NCI-H2227 treated with DMSO at 0.1 percent for 48 hours (cell line): ENCODE measurements around the gene IFNGR2.
"Not testable (repeated sequence)": the region's sequence is repeated elsewhere in the genome, so short reads cannot be mapped to it uniquely, and the experiment has no call there.

Experiments
- DNase-seq: peaks from one replicate; lab custom pipeline; 2025; lab: John Stamatoyannopoulos, UW

Gene IFNGR2

DNA sequence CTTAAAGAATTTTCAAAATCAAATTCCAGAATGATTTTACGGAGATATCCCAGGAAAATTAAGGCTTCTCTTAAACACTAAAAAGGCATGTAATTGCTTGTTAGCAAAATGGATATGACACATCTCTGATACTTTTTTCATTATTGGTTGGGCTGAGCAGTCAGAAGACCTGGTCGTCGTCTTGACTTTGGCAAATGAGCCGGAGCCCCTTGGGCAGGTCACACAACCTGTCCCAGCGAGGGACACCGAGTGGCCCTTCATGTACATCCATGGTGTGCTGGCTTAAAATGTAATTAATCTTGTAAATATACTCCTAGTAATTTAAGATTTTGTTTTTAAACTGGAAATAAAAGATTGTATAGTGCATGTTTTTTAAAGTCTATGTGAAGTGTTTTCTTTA lies 33.9 kb downstream of the IFNGR2 start:
- DNase-seq: no peak

DNA sequence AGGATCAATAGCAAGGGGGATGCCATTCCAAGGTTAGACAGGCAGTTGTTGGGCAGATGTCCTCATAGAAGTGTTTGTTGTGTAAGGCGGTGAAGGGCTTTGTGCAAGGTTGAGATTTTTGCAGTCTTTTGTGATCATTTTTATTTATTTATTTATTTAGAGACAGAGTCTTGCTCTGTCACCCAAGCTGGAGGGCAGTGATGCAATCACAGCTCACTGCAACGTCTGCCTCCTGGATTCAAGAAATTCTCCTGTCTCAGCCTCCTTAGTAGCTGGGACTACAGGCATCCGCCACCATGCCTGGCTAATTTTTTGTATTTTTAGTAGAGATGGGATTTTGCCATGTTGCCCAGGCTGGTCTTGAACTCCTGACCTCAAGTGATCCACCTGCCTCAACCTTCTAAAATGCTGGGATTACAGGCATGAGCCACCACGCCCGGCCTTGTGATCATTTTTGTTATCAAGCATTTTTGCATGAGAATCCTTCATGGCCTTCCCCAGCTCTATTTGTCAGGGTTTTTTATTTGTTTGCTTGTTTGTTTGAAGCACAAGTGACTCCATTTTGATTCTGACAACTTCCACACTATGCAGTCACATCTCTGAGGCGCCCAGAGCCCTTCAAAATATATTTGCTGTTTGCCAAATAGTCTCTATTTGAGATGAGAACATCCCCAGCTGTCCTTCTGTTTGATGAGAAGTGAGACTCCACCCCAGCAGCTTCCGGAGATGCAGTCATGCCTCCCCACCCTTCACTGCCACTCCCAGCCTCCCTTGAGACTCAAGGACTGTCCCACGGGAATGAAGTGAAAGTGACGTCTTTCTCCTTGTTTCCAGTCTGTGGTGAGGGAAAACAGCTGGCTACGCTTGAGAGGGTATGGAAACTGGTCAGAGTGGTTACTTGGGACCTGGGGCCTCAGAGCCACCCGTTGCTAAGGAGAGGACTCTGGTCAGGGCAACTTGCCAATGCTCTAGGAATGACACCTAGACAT lies 38.6 kb downstream of the IFNGR2 start:
- no peak for DNase-seq

DNA sequence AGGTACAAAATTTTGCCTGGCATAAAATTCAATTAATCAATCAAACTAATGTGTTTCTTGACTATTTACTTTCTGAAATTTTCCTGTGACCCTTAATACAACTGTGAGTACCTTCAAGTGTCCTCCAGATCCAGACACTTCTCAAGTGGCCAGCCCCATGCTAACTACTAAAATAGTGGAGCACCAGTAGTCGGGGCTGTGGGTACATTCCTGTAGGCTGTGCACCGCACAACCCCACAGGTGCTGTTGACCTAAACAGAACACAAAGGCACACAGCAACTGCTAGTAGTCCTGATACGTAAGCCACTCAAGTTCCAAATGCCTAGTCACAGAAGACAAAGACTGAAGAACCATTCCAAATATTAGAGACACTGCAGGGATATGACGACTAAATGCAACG lies 40.0 kb downstream of the IFNGR2 start:
- DNase-seq: no peak

DNA sequence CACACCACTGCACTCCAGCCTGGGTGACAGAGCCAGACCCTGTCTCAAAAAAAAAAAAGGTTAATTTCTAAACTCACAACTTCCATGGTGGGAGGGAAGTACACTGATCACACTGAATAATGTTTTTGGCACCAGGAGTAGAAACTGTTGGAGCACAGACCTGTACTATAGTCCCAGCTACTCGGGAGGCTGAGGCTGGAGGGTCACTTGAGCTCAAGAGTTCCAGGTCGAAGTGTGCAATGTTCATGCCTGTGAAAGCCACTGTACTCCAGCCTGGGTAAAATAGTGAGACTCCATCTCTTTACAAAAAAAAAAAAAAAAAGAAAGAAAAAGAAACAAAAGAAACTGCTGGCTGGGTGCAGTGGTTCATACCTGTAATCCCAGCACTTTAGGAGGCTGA lies 41.3 kb downstream of the IFNGR2 start:
- no peak for DNase-seq

DNA sequence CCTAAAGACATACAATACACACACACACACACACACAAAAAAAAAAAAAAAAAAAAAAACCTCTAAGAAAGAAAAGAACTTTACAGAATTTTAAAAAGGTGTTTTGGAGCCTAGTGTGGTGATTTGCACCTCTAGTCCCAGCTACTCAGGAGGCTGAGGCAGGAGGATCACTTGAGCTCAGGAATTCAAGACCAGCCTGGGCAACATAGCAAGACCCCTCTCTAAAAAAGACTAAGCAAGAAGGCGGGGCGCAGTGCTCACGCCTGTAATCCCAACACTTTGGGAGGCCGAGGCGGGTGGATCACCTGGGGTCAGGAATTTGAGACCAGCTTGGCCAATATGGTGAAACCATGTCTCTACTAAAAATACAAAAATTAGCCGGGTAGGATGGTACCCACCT lies 43.4 kb downstream of the IFNGR2 start:
- DNase-seq: not testable (repeated sequence)

- no peak for DNase-seq
Measured at GRCh38 chr21:33449616-33450015, 46.4 kb downstream of the IFNGR2 start.

DNA sequence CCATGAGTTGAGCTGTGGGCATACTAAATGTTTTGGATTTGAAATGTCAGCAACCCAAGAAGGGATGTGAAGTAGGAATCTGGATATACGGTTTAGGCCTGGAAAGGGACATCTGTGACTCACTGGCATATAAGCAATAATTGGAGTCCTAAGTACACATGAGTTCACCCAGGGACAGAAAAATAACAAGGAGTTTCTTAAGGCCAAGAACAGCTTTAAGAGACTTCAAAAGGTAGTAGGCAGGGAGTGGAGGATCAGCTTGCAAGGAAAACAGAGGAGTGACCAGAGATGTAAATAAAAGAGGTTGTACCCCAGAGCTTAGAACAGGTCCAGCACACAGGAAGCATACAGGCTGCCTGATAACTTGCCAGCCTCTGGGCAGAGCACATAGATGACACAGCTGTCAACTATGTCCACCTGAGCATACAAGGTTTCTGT lies 48.4 kb downstream of the IFNGR2 start:
- no peak for DNase-seq

- no peak for DNase-seq
Measured at GRCh38 chr21:33452362-33452761, 49.1 kb downstream of the IFNGR2 start.

- DNase-seq: no peak
Measured at GRCh38 chr21:33455686-33456446, 52.7 kb downstream of the IFNGR2 start.

GRCh38 chr21:33458861-33459260 lies 55.6 kb downstream of the IFNGR2 start:
- no peak for DNase-seq

- no peak for DNase-seq
Measured at GRCh38 chr21:33461538-33462250, 58.5 kb downstream of the IFNGR2 start.

GRCh38 chr21:33469183-33469582 lies 66.0 kb downstream of the IFNGR2 start:
- DNase-seq: not testable (repeated sequence)

- no peak for DNase-seq
Measured at GRCh38 chr21:33470701-33471100, 67.5 kb downstream of the IFNGR2 start.

- DNase-seq: no peak
Measured at GRCh38 chr21:33473344-33473743, 70.1 kb downstream of the IFNGR2 start.

DNA sequence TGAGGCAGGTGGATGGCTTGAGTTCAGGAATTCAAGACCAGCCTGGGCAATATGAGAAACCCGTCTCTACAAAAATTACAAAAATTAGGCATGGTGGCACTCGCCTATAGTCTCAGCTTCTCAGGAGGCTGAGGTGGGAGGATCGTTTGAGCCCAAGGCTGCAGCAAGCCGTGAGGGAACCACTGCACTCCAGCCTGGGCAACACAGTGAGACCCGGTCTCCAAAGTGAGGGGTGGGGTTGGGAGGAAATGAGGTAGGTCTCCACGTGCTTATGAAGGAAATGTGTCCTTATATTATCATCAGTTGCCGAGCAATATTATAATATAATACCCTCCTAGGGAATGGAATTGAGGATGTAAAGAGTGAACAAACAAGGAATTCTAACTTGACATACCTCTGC lies 73.9 kb downstream of the IFNGR2 start:
- DNase-seq: no peak

DNA sequence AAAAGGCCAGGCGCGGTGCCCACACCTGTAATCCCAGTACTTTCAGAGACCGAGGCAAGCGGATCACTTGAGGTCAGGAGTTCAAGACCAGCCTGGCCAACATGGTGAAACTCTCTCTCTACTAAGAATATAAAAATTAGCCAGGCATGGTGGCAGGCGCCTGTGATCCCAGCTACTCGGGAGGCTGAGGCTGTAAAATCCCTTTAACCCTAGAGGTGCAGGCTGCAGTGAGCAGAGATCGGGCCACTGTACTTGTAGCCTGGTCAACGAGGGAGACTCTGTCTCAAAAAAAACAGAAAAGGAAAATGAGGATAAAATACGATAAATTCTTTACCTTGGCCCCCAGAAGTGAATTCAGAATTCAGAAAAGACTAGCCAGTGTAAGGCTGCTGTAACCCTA lies 75.0 kb downstream of the IFNGR2 start:
- no peak for DNase-seq

DNA sequence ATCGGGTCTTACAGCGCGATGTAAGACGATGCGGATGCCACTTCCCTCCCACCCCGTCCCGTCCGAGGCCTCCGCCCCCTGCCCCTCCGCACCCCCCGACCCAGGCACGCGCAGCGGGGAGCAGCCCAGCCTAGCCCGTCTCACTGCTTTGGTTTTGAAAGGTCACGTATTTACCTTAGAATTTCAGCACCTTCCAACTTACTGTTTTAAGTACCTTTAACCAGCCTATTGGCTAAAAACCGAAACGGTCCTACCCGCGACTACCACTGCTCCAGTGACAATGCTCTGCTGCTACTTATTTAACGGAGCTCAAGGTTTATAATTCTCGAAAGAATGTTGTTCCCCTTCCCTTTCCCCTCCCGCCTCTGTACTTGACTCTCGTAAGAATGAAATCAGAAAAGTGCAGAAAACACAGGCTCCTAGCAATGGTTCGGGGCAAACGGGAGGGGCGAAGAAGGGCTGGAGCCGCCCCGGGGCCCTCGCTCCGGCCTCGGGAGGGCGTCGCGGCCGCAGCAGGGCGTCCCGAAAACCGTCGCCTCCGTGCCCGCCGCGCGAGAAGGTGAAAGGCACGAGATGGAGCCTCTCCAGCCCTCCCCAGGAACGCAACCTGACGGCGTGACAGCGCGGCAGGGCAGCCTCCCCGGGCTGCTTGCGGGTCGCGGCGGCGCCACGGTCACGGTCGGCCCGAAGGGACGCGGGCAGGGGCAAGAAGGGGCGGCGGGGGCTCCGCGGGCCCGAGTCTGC lies 75.9 kb downstream of the IFNGR2 start:
- DNase-seq: peak; percentile 36

DNA sequence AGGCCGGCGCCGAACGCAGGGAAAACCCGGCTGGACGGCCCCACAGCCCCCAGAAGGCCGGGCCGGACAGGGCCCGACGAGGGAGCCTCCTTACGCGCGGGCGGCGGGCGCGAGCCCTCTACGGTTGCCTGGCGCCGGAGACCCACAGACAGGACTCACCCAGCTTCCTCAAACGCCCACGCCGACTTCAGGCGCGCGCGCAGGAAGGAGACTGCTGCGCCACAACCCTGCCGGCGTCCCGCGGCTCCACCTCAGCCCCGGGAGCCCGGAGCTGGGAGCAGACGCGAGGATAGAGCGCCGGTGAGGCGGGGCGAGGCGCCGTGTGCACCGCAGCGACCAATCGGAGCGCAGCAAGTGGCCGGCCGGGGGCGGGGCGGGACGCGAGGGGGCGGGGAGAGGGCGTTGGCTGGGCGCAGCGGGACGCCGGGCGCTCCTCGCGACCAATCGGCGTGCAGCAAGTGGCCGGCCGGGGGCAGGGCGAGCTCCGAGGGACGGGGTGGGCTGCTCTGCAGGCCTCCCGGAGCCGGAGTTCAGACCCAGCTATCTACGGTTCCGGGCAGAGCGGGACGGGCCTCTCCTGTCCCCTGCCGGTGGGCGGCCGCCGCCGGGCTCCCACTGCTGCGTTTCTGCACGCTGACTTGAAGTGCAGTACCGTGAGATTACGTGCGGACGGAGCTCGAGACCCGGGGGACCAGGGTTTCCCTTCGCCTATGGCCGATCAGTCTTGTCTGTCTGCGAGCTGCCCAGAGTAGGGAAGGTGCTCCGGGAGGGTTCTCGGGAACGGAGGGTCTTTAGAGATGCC lies 76.7 kb downstream of the IFNGR2 start, which contains the start of gene TMEM50B:
Gene TMEM50B (minus strand): TSS at position 296 of the 802 bp plus-strand sequence. CDS start 11,089 bp downstream, outside the sequence.
- DNase-seq: peak; percentile 96

- no peak for DNase-seq
Measured at GRCh38 chr21:33480481-33481103, 77.4 kb downstream of the IFNGR2 start.

DNA sequence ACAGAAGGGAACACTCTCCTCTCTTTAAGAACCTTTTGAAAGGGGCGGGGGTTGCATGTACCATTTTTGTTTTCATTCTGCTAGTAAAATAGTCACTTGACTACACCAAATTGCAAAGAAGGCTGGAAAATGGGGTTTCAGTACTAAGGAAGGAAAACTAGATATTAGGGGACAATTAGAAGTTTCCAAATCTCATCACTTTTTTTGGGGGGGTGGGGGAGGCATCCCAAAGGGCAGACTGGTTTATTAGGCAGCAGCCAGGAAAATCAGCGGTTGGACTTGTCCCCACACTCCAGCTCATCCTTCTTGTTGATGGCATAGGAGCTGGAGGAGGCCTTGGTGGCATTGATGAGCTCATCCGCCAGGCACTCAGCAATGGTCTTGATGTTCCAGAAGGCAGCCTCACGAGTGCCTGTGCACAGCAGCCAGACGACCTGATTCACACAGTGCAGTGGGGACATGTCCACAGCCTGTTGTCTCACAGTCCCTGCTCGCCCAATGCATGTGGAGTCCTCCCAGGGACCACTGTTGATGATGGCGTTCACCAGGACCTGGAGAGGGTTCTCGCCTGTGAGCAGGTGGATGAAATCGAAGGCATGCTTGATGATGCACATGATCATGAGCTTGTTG lies 78.2 kb downstream of the IFNGR2 start:
- DNase-seq: no peak
